ENCODE measurements around the gene FAM117A.
A peak's percentile ranks its signal among the peaks of the same experiment; 100 is the strongest.

The FAM117A gene

GRCh38 chr17:49707246-49707607 lies 56.7 kb downstream of the FAM117A start:
- DNase-seq = no peak

DNA sequence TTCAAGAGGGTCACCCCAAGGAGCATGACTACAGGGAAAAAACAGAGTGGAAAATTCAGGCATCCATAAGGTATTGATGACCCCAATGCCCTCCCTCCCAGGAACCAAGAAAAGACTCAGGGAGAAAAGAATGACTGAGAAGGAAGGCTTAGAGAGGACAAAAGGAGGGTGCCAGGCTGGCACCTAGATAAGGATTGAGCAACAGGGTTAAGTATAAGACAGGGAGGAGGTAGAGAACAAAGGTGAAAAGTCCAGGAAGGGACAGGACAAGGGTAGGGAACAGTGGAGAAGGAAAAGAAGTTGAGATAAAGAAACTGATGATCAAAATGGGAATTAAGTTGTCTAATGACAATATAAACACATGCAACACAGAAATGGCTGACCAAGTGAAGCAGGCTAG lies 58.7 kb downstream of the FAM117A start:
- no peak for DNase-seq

- DNase-seq = peak; percentile 15
These were observed 60.2 kb downstream of the FAM117A start for GRCh38 chr17:49703557-49704277.

- DNase-seq = no peak
These were observed 63.0 kb downstream of the FAM117A start for GRCh38 chr17:49700960-49701359.

DNA sequence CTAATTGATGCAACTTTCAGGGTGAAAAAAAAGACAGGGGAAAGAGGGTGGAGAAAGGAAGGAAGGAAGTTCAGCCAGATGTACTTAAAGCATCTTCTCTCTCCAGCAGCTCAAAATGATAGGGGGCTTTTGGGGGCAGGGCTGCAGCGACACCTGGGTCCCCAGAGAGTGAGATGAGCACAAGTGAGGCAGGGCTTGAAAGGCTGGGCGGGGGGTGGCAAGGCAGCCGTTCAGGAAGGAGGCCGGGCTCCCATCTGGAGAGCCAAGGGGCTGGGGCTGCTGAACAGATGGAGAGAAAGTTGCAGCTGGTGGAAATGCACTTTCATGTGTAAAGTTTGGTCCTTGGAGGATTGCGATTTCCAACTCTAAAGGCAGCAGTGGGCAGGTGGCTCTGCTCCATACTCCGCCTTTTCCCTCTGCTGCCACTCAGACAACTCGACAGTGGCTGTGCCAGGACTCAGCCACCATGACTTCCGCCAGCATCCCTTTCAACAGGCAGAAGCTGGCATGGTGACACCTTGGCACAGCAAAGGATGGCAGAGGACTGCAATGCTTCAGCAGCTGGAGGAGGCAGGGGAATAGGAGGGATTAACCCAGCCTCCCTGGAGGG lies 63.9 kb downstream of the FAM117A start:
- DNase-seq = no peak

DNA sequence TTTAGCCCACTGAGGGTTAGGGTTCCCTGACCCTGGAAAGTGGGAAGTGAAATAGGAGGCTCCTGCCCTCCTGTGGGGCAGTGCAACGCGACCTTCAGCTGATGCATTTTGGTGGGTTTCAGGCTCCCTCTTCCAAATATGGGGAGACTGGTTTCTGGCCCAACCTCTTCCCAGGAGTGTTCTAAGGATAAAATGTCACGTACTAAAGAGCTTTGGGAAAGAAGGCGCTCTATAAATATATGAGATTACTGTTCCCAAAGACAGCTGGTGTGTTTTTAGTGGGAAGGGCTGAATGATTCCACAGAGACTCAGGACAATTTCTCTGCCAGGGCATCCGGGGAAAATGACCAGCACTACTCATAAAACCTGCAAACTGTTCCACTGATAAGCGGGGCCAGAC lies 65.9 kb downstream of the FAM117A start:
- DNase-seq = no peak

- DNase-seq = no peak
These were observed 67.6 kb downstream of the FAM117A start for GRCh38 chr17:49696233-49696761.

DNA sequence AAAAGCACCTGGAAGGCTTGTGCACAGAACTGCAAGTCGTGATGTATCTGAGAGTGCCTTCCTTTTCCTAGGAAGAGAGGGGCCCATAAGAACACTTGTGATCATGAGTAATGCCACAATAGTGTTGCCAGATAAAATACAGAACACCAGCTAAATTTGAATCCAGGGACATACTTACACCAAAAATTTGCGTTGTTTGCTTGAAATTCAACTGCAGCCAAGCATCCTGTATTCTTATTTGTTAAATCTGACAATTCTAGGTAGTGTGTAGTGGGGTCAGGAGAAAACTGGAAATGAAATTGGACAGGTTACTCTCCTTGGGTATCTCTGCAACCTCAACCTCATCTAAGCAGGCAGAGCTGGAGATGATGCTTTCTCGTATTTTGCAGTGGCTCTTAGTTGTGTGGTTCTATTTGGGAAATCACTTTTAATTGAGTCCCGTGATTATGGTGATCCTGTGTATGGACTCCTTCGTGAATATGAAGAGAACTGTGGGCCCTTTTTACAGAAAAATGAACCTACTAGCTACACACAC lies 68.2 kb downstream of the FAM117A start:
- DNase-seq = no peak

- no peak for DNase-seq
These were observed 68.9 kb downstream of the FAM117A start for GRCh38 chr17:49694847-49695697.

- no peak for DNase-seq
These were observed 71.2 kb downstream of the FAM117A start for GRCh38 chr17:49692751-49693150.

GRCh38 chr17:49691677-49692191 lies 72.2 kb downstream of the FAM117A start:
- no peak for DNase-seq

DNA sequence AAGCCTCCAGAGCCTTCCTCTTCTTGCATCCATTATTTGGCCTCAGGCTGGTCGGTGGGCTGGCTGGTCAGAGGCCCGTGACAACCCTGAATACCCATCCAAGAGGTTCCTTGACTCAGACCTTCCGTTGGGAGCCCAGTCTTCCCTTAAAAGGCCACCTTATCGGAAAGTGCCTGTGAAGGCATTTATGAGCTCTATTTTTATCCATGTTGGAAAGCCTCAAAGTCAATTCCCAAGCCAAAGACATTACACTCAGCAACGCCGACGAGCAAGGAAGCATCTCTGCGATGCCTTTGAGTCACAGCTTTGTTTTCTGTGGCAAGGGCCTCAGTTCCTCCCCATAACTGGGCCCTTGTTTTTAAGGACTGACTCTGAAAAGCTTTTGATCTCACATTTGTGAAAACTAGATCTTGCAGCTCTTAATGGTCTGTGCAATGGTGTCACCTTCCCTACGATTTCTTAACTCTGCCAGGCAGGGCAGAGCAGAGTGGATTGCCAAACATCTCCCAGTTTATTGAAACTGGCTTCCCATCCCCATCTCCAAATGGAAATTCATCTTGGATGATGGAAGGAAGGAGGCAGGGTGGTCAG lies 72.8 kb downstream of the FAM117A start:
- DNase-seq = no peak

DNA sequence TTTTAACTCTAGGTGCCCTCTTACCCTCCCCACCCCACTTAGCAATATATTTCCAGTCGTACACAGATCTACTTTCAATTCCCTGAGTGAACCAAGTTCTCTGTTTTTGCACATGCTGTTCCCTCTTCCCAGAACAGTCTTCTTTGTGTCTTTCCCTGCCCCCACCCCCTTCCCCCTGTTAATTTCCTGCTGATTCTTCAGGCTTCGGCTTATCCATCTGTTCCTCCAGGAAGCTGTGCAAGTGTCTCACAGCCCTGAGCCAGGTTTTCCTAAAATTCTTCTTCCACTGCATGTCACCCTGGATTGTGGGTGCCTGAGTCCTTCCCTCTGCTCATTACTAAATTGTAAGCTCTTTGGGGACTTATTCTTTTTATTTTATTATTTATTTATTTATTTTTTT lies 73.7 kb downstream of the FAM117A start:
- no peak for DNase-seq

DNA sequence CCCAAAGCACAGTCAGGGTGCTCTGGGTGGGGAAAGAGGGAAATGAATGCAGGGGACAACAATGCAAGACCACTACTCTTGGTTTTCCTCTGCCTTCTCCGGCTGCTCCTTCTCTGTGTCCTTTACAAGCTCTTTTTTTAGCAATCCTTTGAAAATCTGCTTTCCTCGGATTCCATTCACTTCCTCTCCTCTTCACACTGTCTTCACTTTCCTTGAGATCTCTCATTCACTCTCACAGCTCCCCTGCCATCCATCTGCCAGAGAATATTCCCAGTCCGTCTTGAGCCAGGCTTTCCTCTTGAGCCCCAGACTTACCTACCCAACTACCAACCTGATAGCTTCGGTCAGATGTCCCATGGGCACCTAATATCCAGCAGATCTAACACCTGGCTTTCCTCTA lies 75.1 kb downstream of the FAM117A start:
- no peak for DNase-seq

- no peak for DNase-seq
These were observed 75.9 kb downstream of the FAM117A start for GRCh38 chr17:49687878-49688491.

GRCh38 chr17:49681106-49681979 lies 82.6 kb downstream of the FAM117A start:
- DNase-seq = no peak

- no peak for DNase-seq
These were observed 83.6 kb downstream of the FAM117A start for GRCh38 chr17:49680314-49680713.

DNA sequence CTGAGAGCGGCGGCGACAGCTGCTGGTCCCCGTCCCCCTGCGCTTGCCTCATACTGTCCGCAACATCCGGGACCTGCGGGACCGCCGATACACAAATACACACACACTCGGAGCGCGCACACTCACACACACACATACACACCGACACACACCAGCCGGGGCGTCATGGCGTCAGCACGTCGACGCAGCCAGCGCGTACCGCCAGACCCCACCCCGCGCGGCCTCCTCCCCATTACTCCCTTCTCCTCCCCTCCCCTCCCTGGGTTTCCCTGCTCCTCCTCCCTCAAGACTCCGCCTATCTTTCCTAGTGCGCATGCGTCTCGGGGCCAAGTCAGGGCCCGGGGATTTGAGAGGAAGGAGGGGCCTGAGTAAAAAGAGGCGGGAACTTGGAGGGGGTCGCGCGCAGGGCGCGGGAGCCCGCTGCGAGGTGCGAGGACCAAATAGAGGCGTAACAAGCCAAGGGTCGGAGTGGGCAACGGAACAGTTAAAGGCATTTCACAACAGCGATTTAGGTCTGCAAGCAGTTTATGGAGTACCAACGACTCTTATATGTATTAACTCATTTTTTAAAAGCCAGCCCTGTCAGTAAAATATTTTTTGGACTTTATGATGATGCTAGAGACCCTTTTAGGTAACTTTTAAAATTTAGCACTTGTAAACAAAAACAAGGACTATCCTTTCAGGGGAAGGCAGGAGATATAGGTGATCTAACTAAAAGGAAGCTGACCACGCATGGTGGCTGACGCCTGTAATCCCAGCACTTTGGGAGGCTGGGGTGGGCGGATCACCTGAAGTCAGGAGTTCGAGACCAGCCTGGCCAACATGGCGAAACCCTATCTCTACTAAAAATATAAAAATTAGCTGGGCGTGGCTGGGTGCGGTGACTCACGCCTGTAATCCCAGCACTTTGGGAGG lies 85.7 kb downstream of the FAM117A start, which contains the start of gene SPOP:
SPOP (minus strand) TSS at position 165 of the 915 bp plus-strand sequence. CDS start 55,287 bp downstream, outside the sequence.
- peak; percentile 96 for DNase-seq

GRCh38 chr17:49677134-49677932 lies 86.6 kb downstream of the FAM117A start:
- DNase-seq = peak; percentile 78
